Skeletal muscle cell (primary cell): ENCODE results near the gene TMEM41B.
"Not testable (repeated sequence)": the region's sequence is repeated elsewhere in the genome, so short reads cannot be mapped to it uniquely, and the experiment has no call there.

Experiments
- DNase-seq: peaks from one replicate; pipeline ENCODE4 v3.0.0-alpha.2; 2010; ENCODE audit warnings: low read depth
- H3K4me3 ChIP-seq: 2 replicates; pipeline ENCODE4 v1.5.1; 2011; ENCODE audit warnings: low read depth, mild to moderate bottlenecking, control low read depth, low read length, moderate library complexity

The TMEM41B gene, protein sequence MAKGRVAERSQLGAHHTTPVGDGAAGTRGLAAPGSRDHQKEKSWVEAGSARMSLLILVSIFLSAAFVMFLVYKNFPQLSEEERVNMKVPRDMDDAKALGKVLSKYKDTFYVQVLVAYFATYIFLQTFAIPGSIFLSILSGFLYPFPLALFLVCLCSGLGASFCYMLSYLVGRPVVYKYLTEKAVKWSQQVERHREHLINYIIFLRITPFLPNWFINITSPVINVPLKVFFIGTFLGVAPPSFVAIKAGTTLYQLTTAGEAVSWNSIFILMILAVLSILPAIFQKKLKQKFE

GRCh38 chr11:9314291-9315077, at the start of gene TMEM41B:
TSS of gene TMEM41B (minus strand) at chr11:9314593. CDS start at chr11:9314441, 152 bp downstream.
- peak; percentile 93 for DNase-seq
- H3K4me3 ChIP-seq = peak within 1 kb of the TSS; percentile 96

DNA sequence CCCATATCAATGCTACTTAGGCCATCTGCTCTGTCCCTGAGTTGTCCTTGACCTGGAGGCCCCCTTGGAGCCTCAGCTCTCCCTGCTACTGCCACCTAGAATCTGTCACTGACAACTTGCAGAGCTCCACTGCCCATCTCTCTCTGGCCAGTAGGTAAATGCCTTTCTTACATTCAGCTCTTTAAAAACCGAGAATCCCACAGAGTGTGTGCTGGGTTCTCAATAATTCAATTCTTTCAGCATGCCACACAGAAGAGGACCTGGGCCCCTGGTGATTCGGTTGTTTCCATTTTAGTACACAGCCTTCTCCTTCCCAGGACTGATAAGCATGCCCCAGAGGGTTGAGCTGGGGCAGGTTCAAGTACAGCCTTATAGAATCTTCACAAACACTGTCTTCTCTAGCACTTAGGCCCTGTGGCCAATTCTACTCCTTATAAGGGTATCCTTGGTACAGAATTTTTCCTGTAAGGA, 48.0 kb upstream of the TMEM41B start:
- no peak overlapping the region for H3K4me3 ChIP-seq
- no peak for DNase-seq

GRCh38 chr11:9360862-9361622, 46.6 kb upstream of the TMEM41B start:
- not testable (repeated sequence) for H3K4me3 ChIP-seq, DNase-seq

GRCh38 chr11:9357041-9357440, 42.6 kb upstream of the TMEM41B start:
- no peak overlapping the region for H3K4me3 ChIP-seq
- no peak for DNase-seq

DNA sequence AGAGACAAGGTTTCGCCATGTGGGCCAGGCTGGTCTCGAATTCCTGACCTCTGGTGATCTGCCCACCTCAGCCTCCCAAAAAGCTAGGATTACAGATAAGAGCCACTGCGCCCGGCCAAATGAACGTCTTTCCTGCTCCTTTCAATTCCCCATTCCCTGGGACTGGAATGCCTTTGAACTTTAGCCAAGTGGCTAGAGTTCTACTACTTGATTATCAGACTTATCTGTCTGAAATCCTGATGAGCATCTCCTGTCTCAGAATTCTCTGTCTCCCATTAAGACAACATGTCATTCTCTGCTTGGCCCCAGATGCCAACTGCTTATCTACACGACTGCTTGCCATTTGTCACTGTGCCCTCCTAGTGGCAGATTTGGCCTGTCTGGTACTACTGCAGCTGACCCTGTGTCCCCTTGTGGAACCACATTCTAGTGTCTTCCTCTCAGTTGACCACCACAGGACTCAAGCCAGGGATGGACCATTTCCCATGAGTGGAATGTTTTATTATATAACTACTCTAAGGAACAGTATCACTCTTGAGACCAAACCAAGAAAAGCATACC, 37.0 kb upstream of the TMEM41B start:
- H3K4me3 ChIP-seq = no peak overlapping the region
- no peak for DNase-seq

DNA sequence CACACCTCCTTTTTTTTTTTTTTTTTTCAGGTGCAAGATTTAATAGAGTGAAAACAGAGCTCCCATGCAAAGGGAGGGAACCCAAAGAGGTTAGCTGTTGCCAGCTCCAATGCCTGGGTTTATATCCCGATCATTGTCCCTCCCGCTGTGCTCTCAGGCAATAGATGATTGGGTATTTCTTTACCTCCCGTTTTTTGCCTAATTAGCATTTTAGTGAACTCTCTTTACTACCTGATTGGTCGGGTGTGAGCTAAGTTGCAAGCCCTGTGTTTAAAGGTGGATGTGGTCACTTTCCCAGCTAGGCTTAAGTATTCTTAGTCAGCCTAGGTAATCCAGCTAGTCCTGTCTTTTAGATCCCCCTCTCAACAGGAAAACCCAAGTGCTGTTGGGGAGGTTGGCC, 33.4 kb upstream of the TMEM41B start:
- DNase-seq, H3K4me3 ChIP-seq: not testable (repeated sequence)

DNA sequence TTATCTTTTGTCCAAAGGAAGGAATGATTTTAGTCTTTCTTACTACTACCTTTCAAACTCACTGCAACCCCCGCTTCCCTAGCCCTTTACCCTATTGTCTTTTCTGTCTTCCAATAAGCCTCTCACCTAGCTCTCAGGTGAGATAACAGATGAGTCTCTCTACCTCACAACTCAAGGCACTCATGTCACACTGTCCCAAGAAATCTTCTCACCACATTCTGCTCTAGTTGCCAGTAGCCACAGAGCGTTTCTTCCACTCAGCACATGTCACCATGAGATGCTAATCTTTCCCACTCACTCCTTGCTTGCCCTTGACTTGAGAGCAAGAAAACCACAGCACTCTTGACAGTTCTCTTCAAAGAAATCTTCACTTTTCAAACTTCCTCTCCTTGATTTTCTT, 32.7 kb upstream of the TMEM41B start:
- DNase-seq = no peak
- H3K4me3 ChIP-seq = no peak overlapping the region

DNA sequence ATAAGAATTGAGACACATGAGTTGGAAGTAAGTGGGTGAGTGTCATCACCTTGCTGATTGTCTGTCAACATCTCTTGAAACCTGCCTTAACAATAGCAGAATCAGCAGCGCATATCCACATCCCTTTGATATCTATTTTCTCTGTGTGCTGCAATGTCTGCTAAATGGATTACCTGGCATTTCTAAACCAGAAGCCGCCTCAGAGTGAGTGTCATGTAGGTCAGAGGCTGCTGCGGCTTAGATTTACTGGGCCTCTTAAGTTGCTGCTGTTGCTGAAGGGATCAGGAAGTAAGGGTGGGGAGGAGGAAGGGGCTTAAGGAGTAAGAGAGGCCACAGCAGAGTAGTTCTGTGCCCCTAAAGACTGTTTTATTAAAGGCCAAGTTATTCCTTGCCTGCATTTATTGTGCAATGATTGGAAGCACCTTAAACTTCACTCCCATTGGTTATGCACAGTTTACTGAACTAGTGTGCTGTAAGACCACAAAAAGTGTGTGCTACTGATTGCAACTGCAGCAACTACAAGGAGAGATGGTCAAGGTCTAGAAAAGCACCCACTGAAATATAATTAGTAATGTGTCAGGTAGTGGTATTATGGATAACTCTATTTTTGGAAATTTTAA, 29.8 kb upstream of the TMEM41B start:
- no peak for DNase-seq

DNA sequence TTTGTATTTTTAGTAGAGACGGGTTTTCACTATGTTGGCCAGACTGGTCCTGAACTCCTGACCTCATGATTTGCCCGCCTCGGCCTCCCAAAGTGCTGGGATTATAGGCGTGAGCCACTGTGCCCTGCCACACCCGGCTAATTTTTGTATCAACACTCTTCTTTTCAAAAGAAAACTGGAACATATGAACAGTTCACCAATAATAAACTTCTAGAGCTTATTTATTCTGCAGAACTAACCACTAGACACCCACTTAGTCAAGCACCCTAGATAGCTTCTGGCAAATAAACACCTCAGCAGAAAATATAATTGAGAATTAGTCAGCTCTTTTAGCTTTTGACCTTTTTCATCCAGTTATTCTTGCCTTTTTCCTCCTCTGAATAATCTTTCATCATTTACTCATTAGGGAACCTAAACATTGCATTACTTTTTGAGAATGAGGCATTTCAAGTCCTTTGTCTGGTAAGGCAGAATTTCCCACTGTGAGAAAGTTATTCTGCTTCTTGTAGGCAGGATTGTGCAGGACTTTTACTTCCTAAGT, 27.3 kb upstream of the TMEM41B start:
- no peak overlapping the region for H3K4me3 ChIP-seq
- DNase-seq = no peak

More for the DNA sequence above, 29.8 kb upstream of the TMEM41B start:
- no peak overlapping the region for H3K4me3 ChIP-seq

GRCh38 chr11:9332655-9333054, 18.3 kb upstream of the TMEM41B start:
- H3K4me3 ChIP-seq = no peak overlapping the region
- no peak for DNase-seq

DNA sequence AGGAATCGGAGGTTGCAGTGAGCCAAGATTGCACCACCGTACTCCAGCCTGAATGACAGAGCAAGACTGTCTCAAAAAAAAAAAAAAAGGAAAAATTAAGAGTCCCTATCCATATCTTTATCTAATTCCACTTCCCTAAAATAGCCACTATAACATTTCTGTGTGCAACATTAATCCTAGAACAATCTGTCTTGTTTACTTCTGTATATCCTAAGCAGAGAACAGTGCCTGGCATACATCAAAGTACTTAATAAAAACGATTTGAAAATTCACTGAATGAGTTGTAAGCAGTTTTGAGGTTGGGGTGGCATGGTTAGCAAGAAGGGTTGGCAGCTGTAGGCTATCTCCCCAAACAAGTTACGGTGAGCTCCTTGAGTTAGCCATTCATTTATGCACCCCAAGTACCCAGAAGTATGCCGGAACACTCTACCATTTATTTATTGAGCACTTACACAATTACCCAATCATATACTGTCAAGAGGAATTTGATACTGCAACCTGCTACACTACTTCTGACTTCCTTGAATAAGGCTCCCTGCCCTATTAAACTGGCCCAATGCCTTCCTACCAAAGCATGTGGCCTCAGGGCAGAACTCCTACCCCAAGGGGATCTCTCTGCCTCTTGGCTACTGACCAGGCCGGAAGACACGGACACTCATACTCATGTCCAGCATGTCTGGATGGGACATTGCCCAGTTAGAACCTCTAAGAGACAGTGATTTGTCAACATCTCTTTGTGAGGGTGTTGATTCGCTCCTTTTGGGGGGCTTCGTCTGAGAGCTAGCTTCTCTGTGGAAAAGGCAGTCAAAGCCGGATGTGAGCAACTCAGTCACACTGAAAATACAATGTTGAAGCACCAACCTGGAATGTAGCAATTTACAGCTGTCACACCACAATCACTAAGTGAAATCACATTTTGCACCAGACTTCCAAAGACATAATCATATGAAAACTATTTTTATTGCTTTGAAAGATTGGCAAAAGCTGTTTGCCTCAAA, 16.3 kb upstream of the TMEM41B start:
- DNase-seq = peak; percentile 23
- H3K4me3 ChIP-seq = no peak overlapping the region

GRCh38 chr11:9320047-9320446, 5.7 kb upstream of the TMEM41B start:
- DNase-seq = no peak
- no peak overlapping the region for H3K4me3 ChIP-seq

DNA sequence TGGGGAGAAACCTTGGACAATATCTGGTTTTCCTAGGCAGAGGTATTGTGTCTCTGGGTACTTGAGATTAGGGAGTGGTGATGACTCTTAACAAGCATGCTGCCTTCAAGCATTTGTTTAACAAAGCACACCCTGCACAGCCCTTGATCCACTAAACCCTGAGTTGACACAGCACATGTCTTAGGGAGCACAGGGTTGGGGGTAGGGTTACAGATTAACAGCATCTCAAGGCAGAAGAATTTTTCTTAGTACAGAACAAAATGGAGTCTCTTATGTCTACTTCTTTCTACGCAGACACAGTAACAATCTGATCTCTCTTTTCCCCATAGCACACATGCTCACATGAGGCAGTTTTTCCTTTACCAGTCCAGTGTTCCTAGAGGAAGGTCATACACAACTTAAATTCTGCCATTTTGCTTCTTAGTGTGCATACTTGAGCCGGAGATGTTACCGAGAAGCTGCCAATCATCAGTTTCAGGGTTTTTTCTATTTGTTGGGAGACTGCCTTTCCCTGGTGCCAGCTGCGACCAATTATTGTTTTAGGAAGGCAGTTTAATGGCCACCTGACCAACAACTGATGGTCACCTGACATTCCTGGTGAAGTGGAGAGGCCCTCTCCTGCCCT, 5.1 kb upstream of the TMEM41B start:
- not testable (repeated sequence) for DNase-seq, H3K4me3 ChIP-seq

GRCh38 chr11:9318442-9319376, 4.3 kb upstream of the TMEM41B start:
- not testable (repeated sequence) for DNase-seq, H3K4me3 ChIP-seq

- H3K4me3 ChIP-seq = no peak overlapping the region
- no peak for DNase-seq
These were observed 1.9 kb upstream of the TMEM41B start for GRCh38 chr11:9316334-9316733.

- peak overlapping the region; percentile 96 for H3K4me3 ChIP-seq
- DNase-seq = no peak
These were observed 790 bp upstream of the TMEM41B start for GRCh38 chr11:9315078-9315688.
